Type B pancreatic cell (in vitro differentiated cells): ENCODE measurements around the gene NLGN1. TPM values are rescaled to one million over a fixed set of nuclear protein-coding genes. Genes with fewer than 3 reads are reported as not detected.

Experiments used
- DNase-seq: peaks from one replicate; pipeline ENCODE4 v3.0.0; 2021; ENCODE audit warnings: mixed read lengths; ENCODE audit not compliant: unreplicated experiment; ENCODE audit errors: extremely low spot score
- H3K27ac Mint-ChIP-seq: 2 replicates; pipeline ENCODE4 v1.8.0; 2021; ENCODE audit warnings: mild to moderate bottlenecking, mixed read lengths
- H3K27me3 Mint-ChIP-seq: 2 replicates; pipeline ENCODE4 v1.8.0; 2021; ENCODE audit warnings: mixed read lengths
- H3K36me3 Mint-ChIP-seq: 2 replicates; pipeline ENCODE4 v1.8.0; 2021; ENCODE audit warnings: mixed read lengths
- H3K4me1 Mint-ChIP-seq: one replicate; pipeline ENCODE4 v1.8.0; 2021; ENCODE audit warnings: mixed read lengths; ENCODE audit not compliant: unreplicated experiment
- H3K4me3 Mint-ChIP-seq: 2 replicates; pipeline ENCODE4 v1.8.0; 2021; ENCODE audit warnings: mild to moderate bottlenecking, mixed read lengths
- H3K9me3 Mint-ChIP-seq: 2 replicates; pipeline ENCODE4 v1.8.0; 2021; ENCODE audit warnings: mixed read lengths
- CTCF ChIP-seq: fragments of 200-600 bp; sonication (generic); conservative IDR thresholded peaks from 2 replicates; pipeline ENCODE4 v1.5.0; 2021; ENCODE audit warnings: antibody characterized with exemption, mild to moderate bottlenecking
- total RNA-seq: library from RNA; stranded (reverse); gene quantifications from 2 replicates; pipeline ENCODE4 v1.2.1, GENCODE V29; 2021; ENCODE audit warnings: low replicate concordance

NLGN1 gene
- total RNA-seq, 1 donor from 2014 or later = 12.6 TPM

GRCh38 chr3:174303907-174304560 is 906.5 kb downstream of the NLGN1 start:
- TF ChIP-seq CTCF = no peak

GRCh38 chr3:174308736-174309135 is 911.2 kb downstream of the NLGN1 start:
- no peak overlapping the region for H3K27ac Mint-ChIP-seq
- TF ChIP-seq CTCF = no peak
- H3K4me1 Mint-ChIP-seq = peaks cover 3% of the 10 kb centered on the region
- no peaks in the 10 kb centered on the region for H3K36me3 Mint-ChIP-seq
- H3K27me3 Mint-ChIP-seq = no peaks in the 10 kb centered on the region
- DNase-seq = no peak
- no peak overlapping the region for H3K4me3 Mint-ChIP-seq
- H3K9me3 Mint-ChIP-seq = no peaks in the 10 kb centered on the region

More at GRCh38 chr3:174303907-174304560, 906.5 kb downstream of the NLGN1 start:
- Mint-ChIP-seq H3K36me3 (no peaks in the 10 kb centered on the region), H3K9me3 (no peaks in the 10 kb centered on the region), H3K4me1 (no peaks in the 10 kb centered on the region), H3K4me3 (no peak overlapping the region), H3K27me3 (no peaks in the 10 kb centered on the region), H3K27ac (no peak overlapping the region)
- DNase-seq = no peak

GRCh38 chr3:174310475-174310983 is 913.0 kb downstream of the NLGN1 start:
- no peak for DNase-seq
- Mint-ChIP-seq H3K27ac (no peak overlapping the region), H3K4me1 (peaks cover 3% of the 10 kb centered on the region), H3K36me3 (no peaks in the 10 kb centered on the region), H3K9me3 (no peaks in the 10 kb centered on the region), H3K27me3 (no peaks in the 10 kb centered on the region), H3K4me3 (no peak overlapping the region)
- TF ChIP-seq CTCF = no peak

GRCh38 chr3:174315225-174315624 is 917.7 kb downstream of the NLGN1 start:
- Mint-ChIP-seq H3K27ac (no peak overlapping the region), H3K9me3 (peaks cover 4% of the 10 kb centered on the region), H3K4me3 (no peak overlapping the region), H3K27me3 (no peaks in the 10 kb centered on the region), H3K4me1 (peaks cover 3% of the 10 kb centered on the region), H3K36me3 (no peaks in the 10 kb centered on the region)
- no peak for TF ChIP-seq CTCF
- DNase-seq = no peak

GRCh38 chr3:174317005-174317404 is 919.5 kb downstream of the NLGN1 start:
- Mint-ChIP-seq H3K27me3 (no peaks in the 10 kb centered on the region), H3K4me3 (no peak overlapping the region), H3K36me3 (no peaks in the 10 kb centered on the region), H3K27ac (no peak overlapping the region), H3K9me3 (peaks cover 14% of the 10 kb centered on the region), H3K4me1 (no peaks in the 10 kb centered on the region)
- DNase-seq = no peak
- TF ChIP-seq CTCF = no peak
